CD1c-positive myeloid dendritic cell (primary cell): ENCODE results near the gene TRIO.

Experiments
- DNase-seq: peaks from one replicate; pipeline ENCODE4 v3.0.0-alpha.2; 2016; ENCODE audit errors: extremely low spot score

TRIO gene

GRCh38 chr5:14225173-14225834, 82.2 kb downstream of the TRIO start:
- DNase-seq, result no peak

- no peak for DNase-seq
These were observed 83.0 kb downstream of the TRIO start for GRCh38 chr5:14226149-14226548.

- DNase-seq, result no peak
These were observed 83.4 kb downstream of the TRIO start for GRCh38 chr5:14226554-14226953.

- DNase-seq, result no peak
These were observed 83.8 kb downstream of the TRIO start for GRCh38 chr5:14226992-14227391.

GRCh38 chr5:14227513-14227912, 84.4 kb downstream of the TRIO start:
- DNase-seq, result no peak

- no peak for DNase-seq
These were observed 85.1 kb downstream of the TRIO start for GRCh38 chr5:14228219-14228618.

- no peak for DNase-seq
These were observed 86.0 kb downstream of the TRIO start for GRCh38 chr5:14229181-14229580.

- DNase-seq, result no peak
These were observed 86.6 kb downstream of the TRIO start for GRCh38 chr5:14229734-14230133.

- DNase-seq, result no peak
These were observed 88.0 kb downstream of the TRIO start for GRCh38 chr5:14231156-14231555.

GRCh38 chr5:14231890-14232289, 88.7 kb downstream of the TRIO start:
- DNase-seq, result no peak

- DNase-seq, result no peak
These were observed 91.1 kb downstream of the TRIO start for GRCh38 chr5:14234204-14234603.

GRCh38 chr5:14235872-14236271, 92.7 kb downstream of the TRIO start:
- no peak for DNase-seq

GRCh38 chr5:14236757-14237156, 93.6 kb downstream of the TRIO start:
- no peak for DNase-seq

- no peak for DNase-seq
These were observed 94.4 kb downstream of the TRIO start for GRCh38 chr5:14237317-14238086.

- no peak for DNase-seq
These were observed 95.1 kb downstream of the TRIO start for GRCh38 chr5:14238272-14238671.

- DNase-seq, result no peak
These were observed 96.3 kb downstream of the TRIO start for GRCh38 chr5:14239404-14239803.

GRCh38 chr5:14239951-14240350, 96.8 kb downstream of the TRIO start:
- no peak for DNase-seq

GRCh38 chr5:14240359-14240758, 97.2 kb downstream of the TRIO start:
- no peak for DNase-seq

- DNase-seq, result peak; percentile 31
These were observed 98.0 kb downstream of the TRIO start for GRCh38 chr5:14241141-14241540.

GRCh38 chr5:14242447-14242846, 99.3 kb downstream of the TRIO start:
- no peak for DNase-seq

GRCh38 chr5:14242871-14243383, 99.8 kb downstream of the TRIO start:
- no peak for DNase-seq

GRCh38 chr5:14243766-14244165, 100.6 kb downstream of the TRIO start:
- DNase-seq, result no peak

GRCh38 chr5:14244721-14245120, 101.6 kb downstream of the TRIO start:
- no peak for DNase-seq
